ENCODE results near the gene GPR135.

Gene GPR135

DNA sequence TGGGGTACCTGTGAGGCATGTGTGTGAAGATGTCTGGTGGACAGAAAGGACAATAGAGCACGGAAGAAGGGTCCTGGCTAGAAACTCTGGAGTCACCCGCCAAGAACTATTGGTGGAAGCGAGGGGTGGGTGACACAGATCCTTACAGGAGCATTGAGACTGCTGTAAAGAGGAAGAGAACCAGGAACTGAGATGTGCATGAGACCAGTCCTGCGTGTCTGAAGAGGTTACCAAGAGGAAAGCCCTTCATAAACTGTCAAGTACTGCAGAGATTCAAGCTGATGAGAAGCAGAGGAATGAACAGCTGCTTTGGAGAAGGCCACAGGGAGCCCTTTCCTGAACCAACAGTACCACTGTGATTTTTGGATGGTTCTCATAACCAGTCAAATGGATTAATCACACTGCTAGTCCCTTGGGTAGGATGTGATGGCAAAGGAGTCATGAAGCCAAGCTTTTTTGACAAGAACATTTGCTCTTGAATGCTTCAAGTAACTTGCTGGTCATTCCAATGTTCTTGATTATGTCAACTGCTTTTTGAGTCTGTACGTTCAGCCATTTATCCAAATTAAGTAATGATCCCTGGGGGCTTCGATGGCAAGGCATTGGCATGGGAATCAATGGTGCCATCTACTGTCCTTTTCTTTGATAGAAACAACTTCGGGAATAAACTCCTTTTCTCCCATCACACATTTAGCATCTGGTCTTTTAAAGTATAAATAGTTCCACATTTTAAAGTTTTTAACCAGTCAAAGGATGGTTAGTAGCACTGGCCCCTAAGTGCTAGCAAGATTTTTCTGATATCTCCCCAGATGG, 42.9 kb downstream of the GPR135 start:
- no peak for DNase-seq

DNA sequence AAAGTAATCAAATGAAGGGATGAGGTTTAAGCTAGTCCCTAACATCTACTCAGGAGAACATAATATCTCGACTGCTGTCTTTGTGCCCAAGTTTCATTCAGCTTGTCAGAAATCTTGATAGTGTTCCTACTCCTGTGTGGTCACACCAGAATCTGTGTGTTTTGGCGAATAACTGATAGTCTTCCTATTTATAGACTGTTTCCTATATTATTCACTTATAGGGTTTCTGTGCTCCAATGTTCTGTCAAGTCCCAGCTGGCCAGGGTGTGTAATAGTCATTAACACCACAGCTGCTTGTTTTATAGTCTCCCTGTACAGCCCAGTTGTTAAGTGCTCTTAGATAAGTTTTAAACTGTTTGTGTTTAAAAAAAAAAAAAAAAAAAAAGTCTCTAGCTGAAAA, 45.9 kb downstream of the GPR135 start:
- DNase-seq = no peak

DNA sequence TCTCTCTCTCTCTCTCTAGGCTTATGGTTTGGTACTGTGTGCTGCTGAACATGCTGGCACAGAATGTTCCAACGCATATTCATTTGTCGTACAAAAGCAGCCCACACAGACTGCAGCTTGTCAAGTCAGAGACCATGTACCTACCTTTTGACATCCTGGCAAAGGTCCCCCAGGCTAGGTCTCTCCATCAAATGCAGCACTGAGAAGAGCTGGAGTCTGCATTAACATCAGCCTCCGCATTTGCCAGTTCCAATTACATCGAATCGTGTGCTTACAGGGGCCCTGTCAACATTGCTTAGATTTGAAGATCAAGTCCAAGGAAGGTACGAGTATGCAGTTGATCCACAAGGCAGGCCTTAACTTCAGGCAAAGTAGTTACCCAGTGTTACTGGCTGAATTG, 47.9 kb downstream of the GPR135 start:
- DNase-seq = no peak

DNA sequence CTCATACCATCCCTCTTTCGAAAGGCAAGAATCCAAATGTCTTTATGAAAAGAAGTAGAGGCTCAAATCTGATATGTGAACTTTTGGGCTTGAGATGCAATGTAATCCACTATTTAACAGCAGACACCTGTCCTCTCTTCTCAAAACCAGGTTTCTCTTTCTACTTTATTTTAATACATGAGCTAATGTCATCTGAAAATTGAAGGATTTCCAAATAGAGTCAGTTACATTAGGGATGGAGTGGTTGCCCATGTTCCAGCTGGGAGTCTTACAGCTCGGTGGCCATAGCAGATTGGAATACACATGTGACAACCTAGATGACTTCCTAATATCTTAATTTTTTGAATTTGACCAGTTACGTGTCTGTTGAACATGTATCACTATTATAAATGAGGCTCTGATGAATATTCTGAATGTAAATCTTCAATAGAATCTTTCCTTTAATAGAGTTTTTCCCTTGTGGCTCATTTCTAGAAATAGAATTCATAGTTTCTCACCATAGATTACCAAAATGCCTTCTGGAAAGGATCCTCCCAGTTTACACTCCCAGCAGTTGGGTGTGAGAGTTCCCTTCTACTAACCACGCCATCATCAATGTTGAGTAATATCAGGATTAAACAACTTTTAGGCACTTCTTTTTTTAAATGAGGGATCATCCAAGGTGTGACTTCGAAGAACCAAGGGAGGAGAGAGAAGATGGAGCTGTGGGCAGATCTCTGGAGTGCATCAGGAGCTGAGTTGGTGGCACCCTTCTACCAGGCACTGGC, 49.2 kb downstream of the GPR135 start:
- DNase-seq = no peak

Measured in GDM1 (cell line).